C4-2B (cell line): ENCODE measurements around the gene CES2.
A peak's percentile ranks its signal among the peaks of the same experiment; 100 is the strongest.

Experiments used
- H3K27ac ChIP-seq: fragments of 450-650 bp; 2 replicates; pipeline ENCODE4 v1.5.1; 2017
- ZFX ChIP-seq: fragments of 450-650 bp; IDR thresholded peaks from 2 replicates; pipeline ENCODE4 v1.6.1; 2017
- TF ChIP-seq, protein P1 (sequence below): fragments of 450-650 bp; conservative IDR thresholded peaks from 2 replicates; pipeline ENCODE4 v1.5.1; 2017; ENCODE audit warnings: mild to moderate bottlenecking

The CES2 gene

DNA sequence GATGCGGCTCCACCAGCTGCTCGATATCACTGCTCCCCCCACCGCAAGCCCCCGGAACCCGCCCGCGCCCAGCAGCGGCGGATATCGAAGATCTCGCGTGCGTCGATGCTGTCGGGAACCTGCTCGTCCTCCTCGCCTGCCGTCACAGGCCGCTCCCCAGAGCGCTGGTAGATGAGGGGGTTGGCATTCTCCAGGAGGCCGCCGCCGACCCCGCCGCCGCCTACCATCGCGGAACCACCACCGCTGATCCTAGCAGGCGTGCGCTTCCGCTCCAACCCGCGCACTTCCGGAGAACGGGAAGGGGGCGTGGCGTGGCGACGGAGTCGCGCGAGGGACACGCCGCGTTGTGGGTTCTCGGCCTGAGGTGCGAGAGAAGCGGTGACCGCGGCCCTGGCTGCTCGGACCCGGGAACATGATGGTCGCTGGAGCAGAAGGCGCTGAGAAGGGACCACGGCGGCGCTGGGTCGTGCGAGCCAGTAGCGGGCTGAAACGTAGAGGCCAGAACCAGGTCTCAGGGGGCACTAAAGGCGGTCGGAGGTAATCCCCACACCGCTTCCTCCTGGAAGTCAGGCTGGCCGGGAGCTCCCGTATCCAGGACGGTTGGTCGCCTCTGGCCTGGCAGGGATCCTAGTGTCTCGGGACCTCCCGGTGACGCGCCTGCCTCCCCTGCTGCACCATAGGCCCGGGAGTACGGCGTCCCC, 1.0 kb upstream of the CES2 start, which contains the start of gene CIAO2B:
CIAO2B (minus strand) TSS at position 265 of the 701 bp plus-strand sequence; CDS start at position 227, 38 bp downstream.
- H3K27ac ChIP-seq = peak within 1 kb of the TSS; percentile 89
- peak; percentile 80; the same call in 1 of the 2 replicates for TF ChIP-seq ZFX
- TF ChIP-seq, protein P1, sequence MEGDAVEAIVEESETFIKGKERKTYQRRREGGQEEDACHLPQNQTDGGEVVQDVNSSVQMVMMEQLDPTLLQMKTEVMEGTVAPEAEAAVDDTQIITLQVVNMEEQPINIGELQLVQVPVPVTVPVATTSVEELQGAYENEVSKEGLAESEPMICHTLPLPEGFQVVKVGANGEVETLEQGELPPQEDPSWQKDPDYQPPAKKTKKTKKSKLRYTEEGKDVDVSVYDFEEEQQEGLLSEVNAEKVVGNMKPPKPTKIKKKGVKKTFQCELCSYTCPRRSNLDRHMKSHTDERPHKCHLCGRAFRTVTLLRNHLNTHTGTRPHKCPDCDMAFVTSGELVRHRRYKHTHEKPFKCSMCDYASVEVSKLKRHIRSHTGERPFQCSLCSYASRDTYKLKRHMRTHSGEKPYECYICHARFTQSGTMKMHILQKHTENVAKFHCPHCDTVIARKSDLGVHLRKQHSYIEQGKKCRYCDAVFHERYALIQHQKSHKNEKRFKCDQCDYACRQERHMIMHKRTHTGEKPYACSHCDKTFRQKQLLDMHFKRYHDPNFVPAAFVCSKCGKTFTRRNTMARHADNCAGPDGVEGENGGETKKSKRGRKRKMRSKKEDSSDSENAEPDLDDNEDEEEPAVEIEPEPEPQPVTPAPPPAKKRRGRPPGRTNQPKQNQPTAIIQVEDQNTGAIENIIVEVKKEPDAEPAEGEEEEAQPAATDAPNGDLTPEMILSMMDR = no peak

DNA sequence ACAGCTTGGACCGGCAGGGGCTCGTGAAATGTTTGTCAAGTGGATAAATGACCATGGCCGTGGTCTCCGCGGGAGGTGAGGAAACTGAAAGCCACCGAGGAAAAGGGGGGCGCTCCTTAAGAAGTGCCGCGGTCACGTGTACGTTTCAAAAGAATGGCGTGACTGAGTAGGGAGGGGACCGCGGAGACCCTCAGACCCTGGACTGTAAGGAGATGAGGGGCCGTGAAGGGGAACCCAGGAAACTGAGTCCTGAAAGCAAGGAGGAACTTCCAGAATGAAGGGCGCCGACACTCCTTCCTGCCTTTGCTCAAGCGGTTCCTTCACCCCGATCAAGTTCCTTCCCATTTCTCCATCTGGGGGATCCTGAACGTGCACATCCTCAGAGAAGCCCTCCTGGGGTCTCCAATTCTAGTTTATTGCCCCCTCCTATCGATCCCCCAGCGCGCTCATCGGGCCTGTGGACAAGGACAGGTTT, 440 bp upstream of the CES2 start:
- H3K27ac ChIP-seq = peak overlapping the region; percentile 89

DNA sequence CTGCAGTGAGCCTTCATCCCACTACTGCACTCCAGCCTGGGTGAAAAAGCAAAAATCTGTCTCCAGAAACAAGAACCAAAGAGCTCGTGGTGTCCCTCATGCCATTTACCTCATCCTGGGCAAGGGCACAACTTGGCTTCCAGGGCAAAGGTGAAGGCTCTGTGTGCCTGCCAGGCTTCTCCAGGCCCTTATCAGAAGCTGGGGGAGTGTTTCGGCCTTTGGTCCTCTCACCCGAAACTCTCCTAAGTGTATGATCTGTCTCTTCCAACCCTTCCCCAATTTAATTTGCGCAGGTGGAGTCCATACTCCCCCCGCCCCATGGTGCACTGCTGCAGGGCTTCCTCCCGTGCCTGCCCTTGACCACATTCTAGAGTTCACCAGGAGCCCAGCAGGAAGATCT, 1.1 kb downstream of the CES2 start:
- no peak for TF ChIP-seq ZFX
- TF ChIP-seq, protein P1 = no peak
- peak overlapping the region; percentile 20 for H3K27ac ChIP-seq

DNA sequence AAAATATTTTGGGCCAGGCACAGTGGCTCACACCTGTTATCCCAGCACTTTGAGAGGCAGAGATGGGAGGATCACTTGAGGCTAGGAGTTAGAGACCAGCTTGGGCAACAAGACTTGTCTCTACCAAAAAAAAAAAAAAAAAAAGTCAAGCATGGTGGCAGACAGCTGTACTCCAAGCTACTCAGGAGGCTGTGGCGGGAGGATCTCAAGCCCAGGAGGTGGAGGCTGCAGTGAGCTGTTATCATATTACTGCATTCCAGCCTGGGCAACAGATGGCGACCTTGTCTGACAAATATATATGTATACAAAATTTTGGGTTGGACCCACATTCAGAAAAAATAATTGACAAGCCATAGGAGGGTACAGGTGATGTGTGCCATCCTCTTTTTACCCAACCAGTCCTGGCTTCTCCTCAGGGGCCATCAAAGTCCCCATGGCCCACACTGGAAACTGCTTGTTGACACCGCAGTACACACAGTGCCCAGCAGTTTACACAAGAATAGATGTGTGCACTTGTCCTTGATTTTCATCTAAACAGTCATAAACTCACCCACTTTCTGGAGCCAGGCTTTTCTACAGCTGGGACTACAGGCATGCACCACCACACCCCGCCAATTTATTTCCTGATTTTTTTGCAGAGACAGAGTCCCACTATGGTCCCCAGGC, 1.7 kb downstream of the CES2 start:
- peak overlapping the region; percentile 20 for H3K27ac ChIP-seq
- TF ChIP-seq ZFX = no peak
- TF ChIP-seq, protein P1 = no peak

DNA sequence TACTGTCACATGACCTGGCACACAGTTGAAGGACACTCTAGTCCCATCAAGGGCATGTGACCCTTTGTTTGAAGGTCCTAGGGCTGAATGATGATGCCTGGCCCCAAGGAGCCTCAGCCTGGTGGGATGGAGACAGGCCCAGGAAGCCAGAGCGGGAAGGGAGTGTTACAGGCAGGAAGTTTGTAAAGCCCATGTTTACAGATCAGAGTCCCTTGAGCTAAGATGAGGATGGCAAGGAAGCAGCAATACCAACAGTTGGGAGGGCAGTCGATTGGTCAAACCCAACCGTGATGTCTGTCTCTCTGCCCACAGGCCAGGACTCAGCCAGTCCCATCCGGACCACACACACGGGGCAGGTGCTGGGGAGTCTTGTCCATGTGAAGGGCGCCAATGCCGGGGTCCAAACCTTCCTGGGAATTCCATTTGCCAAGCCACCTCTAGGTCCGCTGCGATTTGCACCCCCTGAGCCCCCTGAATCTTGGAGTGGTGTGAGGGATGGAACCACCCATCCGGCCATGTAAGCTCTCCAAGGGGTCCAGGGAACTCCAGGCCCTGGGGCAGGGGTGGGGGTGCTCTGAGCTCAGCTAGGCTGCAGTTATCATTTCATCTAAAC, 2.5 kb downstream of the CES2 start:
- TF ChIP-seq, protein P1 = no peak
- TF ChIP-seq ZFX = no peak
- H3K27ac ChIP-seq = peak overlapping the region; percentile 20; the same call in 1 of the 2 replicates

DNA sequence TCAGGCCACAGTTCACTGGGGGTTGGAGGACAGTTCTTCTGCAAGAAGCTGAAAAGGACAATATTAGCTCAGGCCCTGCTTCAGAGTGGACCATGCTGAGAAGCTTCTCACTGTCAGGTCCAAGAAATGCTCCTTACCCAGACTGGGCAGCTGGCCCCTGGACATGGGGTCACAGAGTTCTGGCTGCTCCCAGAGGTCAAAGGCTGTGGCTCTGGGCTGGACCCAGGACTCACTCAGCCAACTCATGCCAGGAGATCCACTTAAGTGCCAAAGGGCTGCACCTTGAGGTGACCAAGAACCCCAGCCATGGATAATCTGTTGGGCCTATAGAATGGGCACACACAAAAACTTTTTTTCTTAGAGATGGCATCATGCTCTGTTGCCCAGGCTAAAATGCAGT, 4.0 kb downstream of the CES2 start:
- no peak overlapping the region for H3K27ac ChIP-seq
- TF ChIP-seq, protein P1 = no peak
- TF ChIP-seq ZFX = no peak

DNA sequence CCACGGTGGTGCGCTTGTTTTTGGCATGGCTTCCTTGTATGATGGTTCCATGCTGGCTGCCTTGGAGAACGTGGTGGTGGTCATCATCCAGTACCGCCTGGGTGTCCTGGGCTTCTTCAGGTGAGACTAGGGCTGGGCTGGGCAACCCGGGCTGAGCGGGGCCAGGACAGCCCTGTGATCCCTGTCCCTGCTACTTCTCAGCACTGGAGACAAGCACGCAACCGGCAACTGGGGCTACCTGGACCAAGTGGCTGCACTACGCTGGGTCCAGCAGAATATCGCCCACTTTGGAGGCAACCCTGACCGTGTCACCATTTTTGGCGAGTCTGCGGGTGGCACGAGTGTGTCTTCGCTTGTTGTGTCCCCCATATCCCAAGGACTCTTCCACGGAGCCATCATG, 4.9 kb downstream of the CES2 start:
- no peak overlapping the region for H3K27ac ChIP-seq
- TF ChIP-seq, protein P1 = no peak
- TF ChIP-seq ZFX = no peak
